Activated CD4-positive, alpha-beta memory T cell treated with anti-CD3 and anti-CD28 coated beads for 36 hours (primary cell): ENCODE results near the gene RALGPS1. TPM values are rescaled to one million over a fixed set of nuclear protein-coding genes. Genes with fewer than 3 reads are reported as not detected.

Experiments
- CTCF ChIA-PET: fragments of 350-600 bp; sonication (Branson Sonifier 250); formaldehyde crosslinking; loops from one replicate; lab custom pipeline; 2021; ENCODE audit warnings: antibody characterized with exemption, inconsistent platforms; lab: Charles Lee
- POLR2A ChIA-PET: fragments of 350-600 bp; sonication (Branson Sonifier 250); formaldehyde crosslinking; loops from one replicate; lab custom pipeline; 2021; ENCODE audit warnings: antibody characterized with exemption; lab: Charles Lee
- DNase-seq: peaks from one replicate; pipeline ENCODE4 v3.0.0-alpha.2; 2020
- H3K27ac Mint-ChIP-seq: one replicate; pipeline ENCODE4 v1.8.0; 2021; ENCODE audit warnings: mixed read lengths
- H3K27me3 Mint-ChIP-seq: one replicate; pipeline ENCODE4 v1.8.0; 2021; ENCODE audit warnings: mixed read lengths
- H3K36me3 Mint-ChIP-seq: one replicate; pipeline ENCODE4 v1.8.0; 2021; ENCODE audit warnings: mixed read lengths
- H3K4me1 Mint-ChIP-seq: one replicate; pipeline ENCODE4 v1.8.0; 2021; ENCODE audit warnings: low read depth, mixed read lengths
- H3K4me3 Mint-ChIP-seq: one replicate; pipeline ENCODE4 v1.8.0; 2021; ENCODE audit warnings: mild to moderate bottlenecking, mixed read lengths
- H3K9me3 Mint-ChIP-seq: one replicate; pipeline ENCODE4 v1.8.0; 2021; ENCODE audit warnings: mixed read lengths
- intact Hi-C: fragments of 100-400 bp; cut with micrococcal nuclease; formaldehyde crosslinking; loops from one replicate; pipeline ENCODE4 v1.15.1; 2023
- total RNA-seq, 2 experiments: library from RNA; stranded (reverse); gene quantifications; one replicate each; pipeline ENCODE4 v1.2.3, GENCODE V29; 2021

Gene RALGPS1
- total RNA-seq, 2 experiments from 2014 or later: 2.1 to 3.1 TPM

GRCh38 chr9:127180457-127181314, 266.1 kb downstream of the RALGPS1 start:
- DNase-seq: no peak
- H3K36me3 Mint-ChIP-seq: peaks cover 2% of the 10 kb centered on the region
- no peaks in the 10 kb centered on the region for H3K4me1 Mint-ChIP-seq
- no peaks in the 10 kb centered on the region for H3K9me3 Mint-ChIP-seq
- no peaks in the 10 kb centered on the region for H3K27me3 Mint-ChIP-seq
- H3K27ac Mint-ChIP-seq: no peak overlapping the region
- POLR2A ChIA-PET: no interaction called here
- CTCF ChIA-PET: interaction anchor here (0.7 kb wide), 1 partner anchor 196 kb away, joined by 3 read pairs; no protein-coding TSS in a partner anchor
- intact Hi-C loops: no loop called here
- no peak overlapping the region for H3K4me3 Mint-ChIP-seq

GRCh38 chr9:127181315-127181580, 266.7 kb downstream of the RALGPS1 start:
- no peaks in the 10 kb centered on the region for H3K4me1 Mint-ChIP-seq
- H3K4me3 Mint-ChIP-seq: no peak overlapping the region
- peaks cover 2% of the 10 kb centered on the region for H3K36me3 Mint-ChIP-seq
- intact Hi-C loops: no loop called here
- H3K27ac Mint-ChIP-seq: no peak overlapping the region
- H3K9me3 Mint-ChIP-seq: no peaks in the 10 kb centered on the region
- ChIA-PET POLR2A (no interaction called here), CTCF (no interaction called here)
- no peaks in the 10 kb centered on the region for H3K27me3 Mint-ChIP-seq
- no peak for DNase-seq

- no peak for DNase-seq
- Mint-ChIP-seq H3K27me3 (no peaks in the 10 kb centered on the region), H3K4me1 (no peaks in the 10 kb centered on the region), H3K36me3 (peaks cover 2% of the 10 kb centered on the region), H3K27ac (no peak overlapping the region), H3K4me3 (no peak overlapping the region), H3K9me3 (no peaks in the 10 kb centered on the region)
- intact Hi-C loops: no loop called here
- ChIA-PET CTCF (no interaction called here), POLR2A (no interaction called here)
Measured at GRCh38 chr9:127181595-127182190, 267.1 kb downstream of the RALGPS1 start.

- intact Hi-C loops: no loop called here
- no peaks in the 10 kb centered on the region for H3K9me3 Mint-ChIP-seq
- H3K4me1 Mint-ChIP-seq: no peaks in the 10 kb centered on the region
- H3K36me3 Mint-ChIP-seq: peaks cover 2% of the 10 kb centered on the region
- POLR2A ChIA-PET: no interaction called here
- H3K27me3 Mint-ChIP-seq: no peaks in the 10 kb centered on the region
- DNase-seq: no peak
- no peak overlapping the region for H3K27ac Mint-ChIP-seq
- no peak overlapping the region for H3K4me3 Mint-ChIP-seq
- CTCF ChIA-PET: no interaction called here
Measured at GRCh38 chr9:127182901-127183746, 268.5 kb downstream of the RALGPS1 start.

GRCh38 chr9:127183814-127184582, 269.4 kb downstream of the RALGPS1 start:
- Mint-ChIP-seq H3K36me3 (peaks cover 2% of the 10 kb centered on the region), H3K27ac (no peak overlapping the region), H3K4me1 (no peaks in the 10 kb centered on the region), H3K4me3 (no peak overlapping the region), H3K27me3 (no peaks in the 10 kb centered on the region), H3K9me3 (no peaks in the 10 kb centered on the region)
- ChIA-PET CTCF (interaction anchor here (1.0 kb wide), 1 partner anchor 243 kb away, joined by 4 read pairs; no protein-coding TSS in a partner anchor), POLR2A (no interaction called here)
- intact Hi-C loops: no loop called here
- no peak for DNase-seq

- Mint-ChIP-seq H3K4me1 (no peaks in the 10 kb centered on the region), H3K27ac (no peak overlapping the region), H3K4me3 (no peak overlapping the region), H3K9me3 (no peaks in the 10 kb centered on the region), H3K36me3 (peaks cover 2% of the 10 kb centered on the region), H3K27me3 (no peaks in the 10 kb centered on the region)
- CTCF ChIA-PET: interaction anchor here (1.0 kb wide), 1 partner anchor 244 kb away, joined by 4 read pairs; no protein-coding TSS in a partner anchor
- no peak for DNase-seq
- POLR2A ChIA-PET: no interaction called here
- intact Hi-C loops: no loop called here
Measured at GRCh38 chr9:127184641-127185040, 270.1 kb downstream of the RALGPS1 start.

GRCh38 chr9:127185181-127185580, 270.6 kb downstream of the RALGPS1 start:
- Mint-ChIP-seq H3K9me3 (no peaks in the 10 kb centered on the region), H3K36me3 (peaks cover 2% of the 10 kb centered on the region), H3K27me3 (no peaks in the 10 kb centered on the region), H3K4me3 (no peak overlapping the region), H3K27ac (no peak overlapping the region), H3K4me1 (no peaks in the 10 kb centered on the region)
- intact Hi-C loops: no loop called here
- POLR2A ChIA-PET: no interaction called here
- CTCF ChIA-PET: no interaction called here
- DNase-seq: no peak

GRCh38 chr9:127185931-127186781, 271.6 kb downstream of the RALGPS1 start:
- intact Hi-C loops: no loop called here
- DNase-seq: no peak
- no peak overlapping the region for H3K27ac Mint-ChIP-seq
- H3K27me3 Mint-ChIP-seq: no peaks in the 10 kb centered on the region
- H3K4me1 Mint-ChIP-seq: no peaks in the 10 kb centered on the region
- ChIA-PET CTCF (interaction anchor here (1.2 to 1.6 kb wide), 2 partner anchors 12 to 221 kb away, joined by 3 to 5 read pairs; no protein-coding TSS in a partner anchor), POLR2A (no interaction called here)
- H3K36me3 Mint-ChIP-seq: peaks cover 2% of the 10 kb centered on the region
- no peak overlapping the region for H3K4me3 Mint-ChIP-seq
- H3K9me3 Mint-ChIP-seq: no peaks in the 10 kb centered on the region

- DNase-seq: no peak
- Mint-ChIP-seq H3K27me3 (no peaks in the 10 kb centered on the region), H3K27ac (no peak overlapping the region), H3K9me3 (no peaks in the 10 kb centered on the region), H3K4me3 (no peak overlapping the region), H3K4me1 (no peaks in the 10 kb centered on the region), H3K36me3 (peaks cover 2% of the 10 kb centered on the region)
- ChIA-PET POLR2A (no interaction called here), CTCF (interaction anchor here (1.2 to 1.6 kb wide), 2 partner anchors 12 to 221 kb away, joined by 3 to 5 read pairs; no protein-coding TSS in a partner anchor)
- intact Hi-C loops: no loop called here
Measured at GRCh38 chr9:127186806-127187205, 272.2 kb downstream of the RALGPS1 start.

GRCh38 chr9:127187231-127187956, 272.8 kb downstream of the RALGPS1 start:
- no peaks in the 10 kb centered on the region for H3K27me3 Mint-ChIP-seq
- peaks cover 2% of the 10 kb centered on the region for H3K36me3 Mint-ChIP-seq
- no peaks in the 10 kb centered on the region for H3K9me3 Mint-ChIP-seq
- intact Hi-C loops: no loop called here
- ChIA-PET CTCF (interaction anchor here (1.2 to 1.6 kb wide), 2 partner anchors 11 to 222 kb away, joined by 3 to 5 read pairs; no protein-coding TSS in a partner anchor), POLR2A (no interaction called here)
- no peak overlapping the region for H3K4me3 Mint-ChIP-seq
- no peaks in the 10 kb centered on the region for H3K4me1 Mint-ChIP-seq
- no peak for DNase-seq
- no peak overlapping the region for H3K27ac Mint-ChIP-seq
